Thyroid gland (tissue), 4 donors: ENCODE data around the gene DBT. TPM values are rescaled to one million over a fixed set of nuclear protein-coding genes. Genes with fewer than 3 reads are reported as not detected.
"Not testable (repeated sequence)": the region's sequence is repeated elsewhere in the genome, so short reads cannot be mapped to it uniquely, and the experiment has no call there.

Experiments used
- DNase-seq, 2 donors: peaks; one replicate each; pipeline ENCODE4 v3.0.0-alpha.2; 2019
- H3K27ac ChIP-seq, 3 donors: fragments of 200-600 bp; sonication (generic); 1 replicate in 2 of 3; 2 replicates in 1 of 3; pipeline ENCODE4 v1.5.1; 2016 to 2019; ENCODE audit warnings: mild to moderate bottlenecking in 1 of 3, moderate library complexity in 1 of 3
- H3K27me3 ChIP-seq: fragments of 200-600 bp; sonication (generic); one replicate; pipeline ENCODE4 v1.5.1; 2019
- H3K36me3 ChIP-seq, 2 donors: fragments of 200-600 bp; sonication (generic); one replicate each; pipeline ENCODE4 v1.5.1; 2016 to 2019
- H3K4me1 ChIP-seq, 2 donors: fragments of 200-600 bp; sonication (generic); one replicate each; pipeline ENCODE4 v1.5.1; 2017 to 2019
- H3K4me3 ChIP-seq, 3 donors: fragments of 200-600 bp; sonication (generic); replicated peaks in 1 of 3; 1 replicate in 2 of 3; 2 replicates in 1 of 3; pipeline ENCODE4 v1.5.1; 2016; ENCODE audit warnings: mild to moderate bottlenecking in 1 of 3
- H3K9me3 ChIP-seq: fragments of 200-600 bp; sonication (generic); one replicate; pipeline ENCODE4 v1.5.1; 2017
- CTCF ChIP-seq, 6 experiments: fragments of 200-600 bp in 3 of 6; fragments of 450-650 bp in 3 of 6; sonication (generic) in 3 of 6; IDR thresholded peaks; one replicate each; pipeline ENCODE4 v1.5.1; 2016 to 2019; ENCODE audit warnings: antibody characterized with exemption in 6 of 6, mild to moderate bottlenecking in 2 of 6, inconsistent platforms in 1 of 6, moderate library complexity in 1 of 6
- POLR2A ChIP-seq, 2 donors: fragments of 450-650 bp; IDR thresholded peaks; one replicate each; pipeline ENCODE4 v1.6.1; 2017; ENCODE audit warnings: antibody characterized with exemption in 2 of 2, mild to moderate bottlenecking in 2 of 2, moderate library complexity in 1 of 2
- WGBS, 2 donors: methylation state at CpG; one replicate each; pipeline ENCODE4 v1.1.5; 2017; 5-methylcytosine and 5-hydroxymethylcytosine counted together
- intact Hi-C: fragments of 100-400 bp; cut with DNase I; formaldehyde crosslinking; loops from one replicate; pipeline ENCODE4 v1.15.1; 2023
- total RNA-seq, 4 donors: library from RNA; depleted of rRNA; stranded (reverse); fragments of >200 nt; gene quantifications; one replicate each; pipeline ENCODE4 v1.2.3, GENCODE V29; 2016

Gene DBT
- total RNA-seq, result 10 to 100 TPM in 3 of 4 donors, 1 to 10 TPM in 1; 9.8 to 14.9 (median 12.1) TPM

GRCh38 chr1:100249537-100250257, at the start of gene DBT:
TSS of gene DBT (minus strand) at chr1:100249834. CDS start at chr1:100249820, 14 bp downstream.
- peak within 1 kb of the TSS; percentile 64 to 87 (median 81) for H3K27ac ChIP-seq
- peak; percentile 97 for DNase-seq
- peaks cover 6 to 8% of the 10 kb centered on the region in 2 donors for H3K4me1 ChIP-seq
- no peaks in the 10 kb centered on the region for H3K36me3 ChIP-seq
- H3K27me3 ChIP-seq, result no peaks in the 10 kb centered on the region
- H3K9me3 ChIP-seq, result no peaks in the 10 kb centered on the region
- peak within 1 kb of the TSS; percentile 67 to 74 (median 69) for H3K4me3 ChIP-seq
- 0 to 1% methylated on average over 31 of the region's 31 CpGs for WGBS, 2 donors
- TF ChIP-seq CTCF (IDR thresholded peaks at IDR 0.05) (no peak), POLR2A (IDR thresholded peaks at IDR 0.05) (peak in 1 of 2 donors; percentile 91)
- intact Hi-C loops, result no loop called here

GRCh38 chr1:100298512-100298911, 48.9 kb upstream of the DBT start:
- Histone ChIP-seq H3K36me3 (no peaks in the 10 kb centered on the region), H3K27ac (no peak overlapping the region), H3K9me3 (no peaks in the 10 kb centered on the region), H3K27me3 (no peaks in the 10 kb centered on the region), H3K4me3 (no peak overlapping the region), H3K4me1 (no peaks in the 10 kb centered on the region)
- intact Hi-C loops, result no loop called here
- no peak for TF ChIP-seq POLR2A (IDR thresholded peaks at IDR 0.05)
- TF ChIP-seq CTCF (IDR thresholded peaks at IDR 0.05), result no peak
- 90 to 92% methylated on average over 4 of the region's 4 CpGs for WGBS, 2 donors
- DNase-seq, result no peak

GRCh38 chr1:100296997-100297396, 47.4 kb upstream of the DBT start:
- H3K27ac ChIP-seq, H3K4me3 ChIP-seq, H3K36me3 ChIP-seq, H3K4me1 ChIP-seq, DNase-seq, H3K9me3 ChIP-seq, intact Hi-C loops, H3K27me3 ChIP-seq: not testable (repeated sequence)

DNA sequence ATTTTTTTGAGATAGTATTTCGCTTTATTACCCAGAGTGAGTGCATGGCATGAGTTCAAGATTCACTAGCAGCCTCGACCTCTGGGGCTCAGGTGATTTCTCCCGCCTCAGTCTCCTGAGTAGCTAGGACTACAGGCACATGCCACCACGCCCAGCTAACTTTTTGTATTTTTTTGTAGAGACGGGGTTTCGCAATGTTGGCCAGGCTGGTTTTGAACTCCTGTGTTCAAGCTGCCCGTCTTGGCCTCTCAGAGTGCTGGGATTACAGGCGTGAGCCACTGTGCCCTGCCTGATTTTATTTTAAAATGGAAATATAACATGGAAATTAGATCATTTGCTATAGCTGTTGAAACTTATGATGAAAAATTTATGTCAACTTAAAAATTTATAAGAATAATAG, 46.5 kb upstream of the DBT start:
- Histone ChIP-seq H3K27me3 (no peaks in the 10 kb centered on the region), H3K4me3 (no peak overlapping the region), H3K27ac (no peak overlapping the region), H3K36me3 (peaks cover 0 to 5% of the 10 kb centered on the region in 2 donors), H3K4me1 (no peaks in the 10 kb centered on the region), H3K9me3 (no peaks in the 10 kb centered on the region)
- DNase-seq, result no peak
- intact Hi-C loops, result no loop called here
- WGBS, 2 donors, result 91 to 95% methylated on average over 8 of the region's 8 CpGs
- no peak for TF ChIP-seq CTCF (IDR thresholded peaks at IDR 0.05)

- no peak for DNase-seq
- no peaks in the 10 kb centered on the region for H3K4me1 ChIP-seq
- TF ChIP-seq CTCF (IDR thresholded peaks at IDR 0.05), result no peak
- TF ChIP-seq POLR2A (IDR thresholded peaks at IDR 0.05), result no peak
- H3K4me3 ChIP-seq, result no peak overlapping the region
- H3K9me3 ChIP-seq, result no peaks in the 10 kb centered on the region
- WGBS, 2 donors, result 72 to 74% methylated on average over 1 of the region's 1 CpG
- peaks cover 7 to 22% of the 10 kb centered on the region in 2 donors for H3K36me3 ChIP-seq
- no peak overlapping the region for H3K27ac ChIP-seq
- no peaks in the 10 kb centered on the region for H3K27me3 ChIP-seq
- intact Hi-C loops, result no loop called here
These were observed 43.1 kb upstream of the DBT start for GRCh38 chr1:100292711-100293110.
